Activated CD8-positive, alpha-beta T cell treated with anti-CD3 and anti-CD28 coated beads, Interleukin-2, amount 10 ng/mL, durations not matched to agents 7 days and 5 days (primary cell): Measurements from ENCODE around the gene TMEM134. TPM values are rescaled to one million over a fixed set of nuclear protein-coding genes. Genes with fewer than 3 reads are reported as not detected.
"Not testable (repeated sequence)": the region's sequence is repeated elsewhere in the genome, so short reads cannot be mapped to it uniquely, and the experiment has no call there.

Experiments used
- ATAC-seq: fragments of 150-1000 bp; cut with Tn5 transposase; one replicate; pipeline ENCODE4 v1.10.0; 2021; ENCODE audit warnings: moderate library complexity
- CTCF ChIA-PET: fragments of 350-600 bp; sonication (Branson Sonifier 250); formaldehyde crosslinking; loops from one replicate; lab custom pipeline; 2021; ENCODE audit warnings: antibody characterized with exemption; lab: Charles Lee
- POLR2A ChIA-PET: fragments of 350-600 bp; sonication (Branson Sonifier 250); formaldehyde crosslinking; loops from one replicate; lab custom pipeline; 2021; ENCODE audit warnings: antibody characterized with exemption; lab: Charles Lee
- DNase-seq: peaks from one replicate; pipeline ENCODE4 v3.0.0-alpha.2; 2020
- H3K27ac Mint-ChIP-seq: one replicate; pipeline ENCODE4 v1.8.0; 2021; ENCODE audit warnings: mild to moderate bottlenecking, mixed read lengths
- H3K27me3 Mint-ChIP-seq: one replicate; pipeline ENCODE4 v1.8.0; 2021; ENCODE audit warnings: low read depth, mixed read lengths
- H3K36me3 Mint-ChIP-seq: one replicate; pipeline ENCODE4 v1.8.0; 2021; ENCODE audit warnings: low read depth, mixed read lengths
- H3K4me1 Mint-ChIP-seq: one replicate; pipeline ENCODE4 v1.8.0; 2021; ENCODE audit warnings: low read depth, mixed read lengths
- H3K4me3 Mint-ChIP-seq: one replicate; pipeline ENCODE4 v1.8.0; 2021; ENCODE audit warnings: mild to moderate bottlenecking, mixed read lengths
- H3K9me3 Mint-ChIP-seq: one replicate; pipeline ENCODE4 v1.8.0; 2022; ENCODE audit warnings: mixed read lengths; ENCODE audit not compliant: insufficient read depth
- total RNA-seq, 2 experiments: library from RNA; stranded (reverse); gene quantifications; one replicate each; pipeline ENCODE4 v1.2.3, GENCODE V29; 2021

The TMEM134 gene
- total RNA-seq, 2 experiments from 2014 or later, result 39.6 to 42.5 TPM

DNA sequence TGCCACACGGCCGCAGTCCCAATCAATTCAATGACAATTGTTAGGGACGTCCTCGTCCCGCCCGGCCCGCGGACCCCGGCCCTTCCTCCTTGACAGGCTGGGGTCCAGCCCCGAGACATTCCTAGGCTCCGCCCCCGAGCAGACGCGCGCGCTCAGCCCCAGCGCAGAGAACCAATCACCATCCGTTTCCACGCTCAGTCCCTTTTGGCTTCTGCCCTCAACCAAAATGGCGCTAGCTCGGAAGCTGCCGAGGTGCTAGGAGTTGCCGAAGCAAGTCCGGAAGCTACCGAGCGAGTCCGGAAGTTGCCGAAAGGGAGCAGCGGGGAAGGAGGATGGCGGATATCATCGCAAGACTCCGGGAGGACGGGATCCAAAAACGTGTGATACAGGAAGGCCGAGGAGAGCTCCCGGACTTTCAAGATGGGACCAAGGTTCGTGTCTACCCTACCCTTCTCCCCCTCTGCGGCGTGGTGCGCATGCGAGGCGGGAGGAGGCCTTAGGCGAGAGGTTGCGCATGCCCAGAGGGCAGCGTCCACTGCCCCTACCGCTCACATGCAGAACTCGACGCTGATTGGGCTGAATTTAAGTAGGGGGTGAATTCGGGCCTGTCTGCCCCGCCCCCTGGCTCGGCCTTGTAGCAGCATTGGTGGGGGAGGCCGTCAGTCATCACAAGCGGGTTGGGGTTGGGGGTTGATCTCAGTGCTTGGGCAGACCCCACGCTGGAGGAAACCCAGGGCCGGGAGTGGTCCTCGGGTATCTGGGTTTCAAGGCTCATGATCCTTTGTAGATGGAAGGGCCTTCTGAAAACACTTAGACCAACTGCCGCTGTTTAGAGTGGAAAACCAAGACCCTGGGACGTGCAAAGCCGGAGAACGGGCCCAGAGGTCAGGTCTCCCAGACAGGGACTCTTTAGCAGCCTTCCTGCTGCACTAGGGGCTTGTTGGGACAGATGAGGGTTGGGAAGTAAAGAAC is 14.1 kb upstream of the TMEM134 start, which contains the start of gene AIP:
TSS of gene AIP (plus strand) at position 200 of the 972 bp plus-strand sequence. CDS start at position 333, 133 bp downstream.
- H3K27ac Mint-ChIP-seq, result peak within 1 kb of the TSS; percentile 99
- H3K4me1 Mint-ChIP-seq, result peaks cover 53% of the 10 kb centered on the region
- POLR2A ChIA-PET, result interaction anchor here (0.5 to 5.0 kb wide), 15 partner anchors 8 to 244 kb away, joined by 3 to 84 read pairs (median 3); partner anchors contain the start of genes GPR152, PITPNM1, PPP1CA and PTPRCAP
- ATAC-seq (peak; percentile 87), DNase-seq (peak; percentile 99)
- H3K4me3 Mint-ChIP-seq, result peak within 1 kb of the TSS; percentile 93
- H3K9me3 Mint-ChIP-seq, result no peaks in the 10 kb centered on the region
- peaks cover 5% of the 10 kb centered on the region for H3K27me3 Mint-ChIP-seq
- peaks cover 43% of the 10 kb centered on the region for H3K36me3 Mint-ChIP-seq
- CTCF ChIA-PET, result interaction anchor here (0.7 to 2.9 kb wide), 8 partner anchors 14 to 132 kb away, joined by 3 to 9 read pairs (median 4); partner anchors contain the start of genes PITPNM1, PPP1CA, PTPRCAP and TMEM134

DNA sequence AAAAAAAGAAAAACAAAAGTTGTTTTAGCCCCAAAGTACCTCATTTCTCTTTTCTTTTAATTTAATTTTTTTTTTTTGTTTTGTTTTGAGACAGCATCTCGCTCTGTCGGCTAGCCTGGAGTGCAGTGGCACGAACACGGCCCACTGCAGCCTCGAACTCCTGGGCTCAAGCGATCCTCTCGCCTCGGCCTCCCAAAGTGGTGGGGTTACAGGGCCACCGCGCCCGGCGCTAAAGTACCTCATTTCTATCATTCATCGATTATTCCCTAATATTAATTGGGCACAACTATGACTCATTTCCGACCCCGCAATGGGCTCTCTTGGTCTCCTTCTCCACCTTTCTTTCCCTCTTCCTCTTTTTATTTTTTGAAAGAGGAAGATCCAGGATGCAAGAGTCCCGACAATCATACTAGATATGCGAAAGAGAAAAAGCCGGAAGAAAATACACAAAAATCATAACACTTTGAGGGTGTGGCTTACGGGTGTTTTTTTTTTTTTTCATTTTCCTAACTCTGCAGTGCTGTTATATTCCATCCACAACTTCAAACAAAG is 13.3 kb upstream of the TMEM134 start:
- Mint-ChIP-seq H3K27ac (peak overlapping the region; percentile 99), H3K9me3 (no peaks in the 10 kb centered on the region), H3K4me3 (peak overlapping the region; percentile 93), H3K4me1 (peaks cover 46% of the 10 kb centered on the region), H3K27me3 (peaks cover 5% of the 10 kb centered on the region), H3K36me3 (peaks cover 35% of the 10 kb centered on the region)
- POLR2A ChIA-PET, result interaction anchor here (0.5 to 5.0 kb wide), 12 partner anchors 7 to 243 kb away, joined by 3 to 84 read pairs (median 4); partner anchors contain the start of genes PITPNM1, PPP1CA, PTPRCAP and TBC1D10C
- DNase-seq (no peak), ATAC-seq (peak; percentile 6)
- CTCF ChIA-PET, result interaction anchor here (0.7 to 2.9 kb wide), 7 partner anchors 23 to 131 kb away, joined by 3 to 9 read pairs (median 4); partner anchors contain the start of genes PITPNM1, PPP1CA and PTPRCAP

DNA sequence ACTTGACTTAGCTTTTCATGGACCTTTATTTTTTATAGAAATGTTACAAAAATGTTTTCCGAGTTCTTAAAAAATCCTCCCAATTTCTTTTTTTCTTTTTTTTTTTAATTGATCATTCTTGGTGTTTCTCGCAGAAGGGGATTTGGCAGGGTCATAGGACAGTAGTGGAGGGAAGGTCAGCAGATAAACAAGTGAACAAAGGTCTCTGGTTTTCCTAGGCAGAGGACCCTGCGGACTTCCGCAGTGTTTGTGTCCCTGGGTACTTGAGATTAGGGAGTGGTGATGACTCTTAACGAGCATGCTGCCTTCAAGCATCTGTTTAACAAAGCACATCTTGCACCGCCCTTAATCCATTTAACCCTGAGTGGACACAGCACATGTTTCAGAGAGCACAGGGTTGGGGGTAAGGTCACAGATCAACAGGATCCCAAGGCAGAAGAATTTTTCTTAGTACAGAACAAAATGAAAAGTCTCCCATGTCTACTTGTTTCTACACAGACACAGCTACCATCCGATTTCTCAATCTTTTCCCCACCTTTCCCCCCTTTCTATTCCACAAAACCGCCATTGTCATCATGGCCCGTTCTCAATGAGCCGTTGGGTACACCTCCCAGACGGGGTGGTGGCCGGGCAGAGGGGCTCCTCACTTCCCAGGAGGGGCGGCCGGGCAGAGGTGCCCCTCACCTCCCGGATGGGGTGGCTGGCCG is 8.4 kb upstream of the TMEM134 start:
- CTCF ChIA-PET, POLR2A ChIA-PET: not testable (repeated sequence)

DNA sequence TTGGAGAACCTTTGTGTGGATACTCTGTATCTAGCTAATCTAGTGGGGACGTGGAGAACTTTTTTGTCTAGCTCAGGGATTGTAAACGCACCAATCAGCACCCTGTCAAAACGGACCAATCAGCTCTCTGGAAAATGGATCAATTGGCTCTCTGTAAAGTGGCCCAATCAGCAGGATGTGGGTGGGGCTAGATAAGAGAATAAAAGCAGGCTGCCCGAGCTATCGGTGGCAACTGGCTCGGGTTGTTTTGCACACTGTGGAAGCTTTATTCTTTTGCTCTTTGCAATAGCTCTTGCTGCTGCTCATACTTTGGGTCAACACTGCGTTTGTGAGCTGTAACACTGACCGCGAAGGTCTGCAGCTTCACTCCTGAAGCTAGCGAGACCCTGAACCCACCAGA is 7.6 kb upstream of the TMEM134 start:
- not testable (repeated sequence) for H3K36me3 Mint-ChIP-seq, H3K27ac Mint-ChIP-seq, ATAC-seq, H3K27me3 Mint-ChIP-seq, H3K4me1 Mint-ChIP-seq, H3K4me3 Mint-ChIP-seq, H3K9me3 Mint-ChIP-seq, DNase-seq
- ChIA-PET CTCF (interaction anchor here (0.8 to 1.4 kb wide), 3 partner anchors 11 to 56 kb away, joined by 3 to 5 read pairs (median 3); partner anchors contain the start of gene RPS6KB2), POLR2A (interaction anchor here (0.9 kb wide), 1 partner anchor 40 kb away, joined by 3 read pairs; no protein-coding TSS in a partner anchor)

More for the DNA sequence above, 8.4 kb upstream of the TMEM134 start:
- not testable (repeated sequence) for H3K36me3 Mint-ChIP-seq, H3K4me1 Mint-ChIP-seq, ATAC-seq, H3K4me3 Mint-ChIP-seq, H3K27me3 Mint-ChIP-seq, DNase-seq, H3K27ac Mint-ChIP-seq, H3K9me3 Mint-ChIP-seq

- Mint-ChIP-seq H3K4me3 (no peak overlapping the region), H3K9me3 (no peaks in the 10 kb centered on the region), H3K27ac (no peak overlapping the region), H3K36me3 (no peaks in the 10 kb centered on the region), H3K4me1 (peaks cover 11% of the 10 kb centered on the region), H3K27me3 (peaks cover 3% of the 10 kb centered on the region)
- CTCF ChIA-PET, result no interaction called here
- ATAC-seq, result no peak
- no peak for DNase-seq
- POLR2A ChIA-PET, result interaction anchor here (0.9 to 8.7 kb wide), 2 partner anchors 8 to 12 kb away, joined by 3 to 70 read pairs; partner anchors contain the start of gene AIP
Measured at GRCh38 chr11:67472882-67473281, 3.8 kb upstream of the TMEM134 start.

GRCh38 chr11:67470337-67471002 is 1.4 kb upstream of the TMEM134 start:
- Mint-ChIP-seq H3K4me1 (peaks cover 29% of the 10 kb centered on the region), H3K27ac (no peak overlapping the region), H3K36me3 (peaks cover under 1% of the 10 kb centered on the region), H3K4me3 (no peak overlapping the region), H3K9me3 (no peaks in the 10 kb centered on the region), H3K27me3 (no peaks in the 10 kb centered on the region)
- CTCF ChIA-PET, result interaction anchor here (0.9 to 3.2 kb wide), 3 partner anchors 11 to 64 kb away, joined by 3 to 21 read pairs (median 6); partner anchors contain the start of gene PTPRCAP
- no peak for DNase-seq
- POLR2A ChIA-PET, result interaction anchor here (0.8 to 8.7 kb wide), 4 partner anchors 14 to 63 kb away, joined by 4 to 103 read pairs (median 37); partner anchors contain the start of genes AIP and PTPRCAP
- ATAC-seq, result no peak

GRCh38 chr11:67469508-67469811 is 409 bp upstream of the TMEM134 start:
- peak overlapping the region; percentile 77 for H3K4me3 Mint-ChIP-seq
- H3K4me1 Mint-ChIP-seq, result peaks cover 33% of the 10 kb centered on the region
- CTCF ChIA-PET, result interaction anchor here (0.6 to 3.2 kb wide), 6 partner anchors 9 to 65 kb away, joined by 3 to 21 read pairs (median 3); partner anchors contain the start of gene PTPRCAP
- H3K36me3 Mint-ChIP-seq, result peaks cover 4% of the 10 kb centered on the region
- no peaks in the 10 kb centered on the region for H3K27me3 Mint-ChIP-seq
- H3K27ac Mint-ChIP-seq, result peak overlapping the region; percentile 82
- ATAC-seq, result no peak
- no peaks in the 10 kb centered on the region for H3K9me3 Mint-ChIP-seq
- DNase-seq, result no peak
- POLR2A ChIA-PET, result interaction anchor here (0.7 to 8.7 kb wide), 6 partner anchors 15 to 60 kb away, joined by 3 to 103 read pairs (median 6); partner anchors contain the start of genes AIP and PTPRCAP

- peaks cover 38% of the 10 kb centered on the region for H3K4me1 Mint-ChIP-seq
- DNase-seq (peak; percentile 39), ATAC-seq (peak; percentile 2)
- ChIA-PET POLR2A (interaction anchor here (0.6 to 8.7 kb wide), 7 partner anchors 9 to 146 kb away, joined by 3 to 103 read pairs (median 6); partner anchors contain the start of genes AIP and PTPRCAP), CTCF (interaction anchor here (0.6 to 3.2 kb wide), 12 partner anchors 16 to 115 kb away, joined by 3 to 21 read pairs (median 4); partner anchors contain the start of genes GPR152, PITPNM1, POLD4 and PPP1CA)
- H3K4me3 Mint-ChIP-seq, result peak overlapping the region; percentile 87
- H3K27me3 Mint-ChIP-seq, result no peaks in the 10 kb centered on the region
- H3K27ac Mint-ChIP-seq, result peak overlapping the region; percentile 83
- peaks cover 4% of the 10 kb centered on the region for H3K36me3 Mint-ChIP-seq
- no peaks in the 10 kb centered on the region for H3K9me3 Mint-ChIP-seq
Measured at GRCh38 chr11:67468456-67468758, 644 bp downstream of the TMEM134 start.

GRCh38 chr11:67468056-67468455 is 995 bp downstream of the TMEM134 start:
- CTCF ChIA-PET, result interaction anchor here (0.6 to 3.2 kb wide), 12 partner anchors 15 to 115 kb away, joined by 3 to 21 read pairs (median 4); partner anchors contain the start of genes GPR152, PITPNM1, POLD4 and PPP1CA
- peaks cover 38% of the 10 kb centered on the region for H3K4me1 Mint-ChIP-seq

More at GRCh38 chr11:67468056-67468455, 995 bp downstream of the TMEM134 start:
- H3K4me3 Mint-ChIP-seq, result peak overlapping the region; percentile 87
- H3K27ac Mint-ChIP-seq, result peak overlapping the region; percentile 83
- H3K36me3 Mint-ChIP-seq, result peaks cover 4% of the 10 kb centered on the region
- POLR2A ChIA-PET, result interaction anchor here (0.9 to 8.7 kb wide), 6 partner anchors 17 to 146 kb away, joined by 3 to 103 read pairs (median 6); partner anchors contain the start of genes AIP and PTPRCAP
- DNase-seq (no peak), ATAC-seq (no peak)
- H3K27me3 Mint-ChIP-seq, result no peaks in the 10 kb centered on the region
- no peaks in the 10 kb centered on the region for H3K9me3 Mint-ChIP-seq
